H54 (cell line): ENCODE data around the gene ARHGAP45.
"Not testable (repeated sequence)": the region's sequence is repeated elsewhere in the genome, so short reads cannot be mapped to it uniquely, and the experiment has no call there.

Source experiments
- DNase-seq: peaks from one replicate; pipeline ENCODE4 v3.0.0; 2011; ENCODE audit warnings: low spot score, mixed read lengths; ENCODE audit not compliant: insufficient read length
- FAIRE-seq: peaks from 3 replicates; lab custom pipeline; 2011; peaks lifted over from hg19 to GRCh38; lab: Jason Lieb, UNC
- POLR2A ChIP-seq: IDR thresholded peaks from 2 replicates; pipeline ENCODE4 v1.6.1; 2011; ENCODE audit warnings: low read depth, mild to moderate bottlenecking, low read length

Gene ARHGAP45

GRCh38 chr19:1066748-1067340 is at the start of gene ARHGAP45:
ARHGAP45 (plus strand) TSS chr19:1067167; CDS start chr19:1067406, 239 bp downstream.
- no peak for TF ChIP-seq POLR2A
- FAIRE-seq (no peak), DNase-seq (no peak)

- TF ChIP-seq POLR2A: no peak
- DNase-seq (no peak), FAIRE-seq (no peak)
These were observed 49.1 kb upstream of the ARHGAP45 start for GRCh38 chr19:1017906-1018305.

- FAIRE-seq (no peak), DNase-seq (no peak)
- no peak for TF ChIP-seq POLR2A
These were observed 48.6 kb upstream of the ARHGAP45 start for GRCh38 chr19:1018393-1018792.

GRCh38 chr19:1018932-1019615 is 47.9 kb upstream of the ARHGAP45 start:
- FAIRE-seq (no peak), DNase-seq (no peak)
- no peak for TF ChIP-seq POLR2A

GRCh38 chr19:1019616-1019961 is 47.4 kb upstream of the ARHGAP45 start:
- DNase-seq (no peak), FAIRE-seq (no peak)
- TF ChIP-seq POLR2A: no peak

GRCh38 chr19:1019980-1020867 is 46.7 kb upstream of the ARHGAP45 start:
- no peak for TF ChIP-seq POLR2A
- DNase-seq: no peak
- FAIRE-seq: no peak

GRCh38 chr19:1020868-1021425 is 46.0 kb upstream of the ARHGAP45 start, which contains the start of gene TMEM259:
TMEM259 (minus strand) TSS chr19:1021123; CDS start chr19:1020996, 127 bp downstream.
- DNase-seq (peak; percentile 93), FAIRE-seq (no peak)
- TF ChIP-seq POLR2A: peak; percentile 79

- DNase-seq, FAIRE-seq: not testable (repeated sequence)
These were observed 43.1 kb upstream of the ARHGAP45 start for GRCh38 chr19:1023883-1024188.

GRCh38 chr19:1025080-1025479 is 41.9 kb upstream of the ARHGAP45 start:
- not testable (repeated sequence) for DNase-seq, FAIRE-seq

GRCh38 chr19:1025960-1026782 is 40.8 kb upstream of the ARHGAP45 start, which contains the start of gene CNN2:
CNN2 (plus strand) TSS chr19:1026608; CDS start chr19:1026662, 54 bp downstream.
- DNase-seq: peak; percentile 83
- no peak for FAIRE-seq
- peak; percentile 58 for TF ChIP-seq POLR2A

GRCh38 chr19:1026783-1027649 is 40.0 kb upstream of the ARHGAP45 start:
- FAIRE-seq: no peak
- TF ChIP-seq POLR2A: no peak
- DNase-seq: no peak

GRCh38 chr19:1027650-1028061 is 39.3 kb upstream of the ARHGAP45 start:
- FAIRE-seq (no peak), DNase-seq (no peak)
- no peak for TF ChIP-seq POLR2A
